Heart left ventricle (tissue), 16 donors: ENCODE results near the gene IFI27L1. TPM values are rescaled to one million over a fixed set of nuclear protein-coding genes. Genes with fewer than 3 reads are reported as not detected.

Experiments used
- ATAC-seq, 4 donors: fragments of 200-7000 bp; cut with Tn5 transposase; one replicate each; pipeline ENCODE4 v1.9.1; 2020 to 2022; ENCODE audit warnings: moderate library complexity in 4 of 4, mild to moderate bottlenecking in 3 of 4, moderate number of reproducible peaks in 1 of 4
- DNase-seq, 5 donors: peaks; one replicate each; pipeline ENCODE4 v3.0.0-alpha.2; 2020
- H3K27ac ChIP-seq, 12 donors: fragments of 200-600 bp; sonication (generic) in 4 of 12; one replicate each; pipeline versions ENCODE4 v1.5.0 to v1.8.0; 2016 to 2022; ENCODE audit warnings: mild to moderate bottlenecking in 2 of 12
- H3K27me3 ChIP-seq, 9 donors: fragments of 200-600 bp; sonication (generic) in 2 of 9; one replicate each; pipeline versions ENCODE4 v1.5.1 to v1.8.0; 2016 to 2022; ENCODE audit warnings: mild to moderate bottlenecking in 3 of 9
- H3K36me3 ChIP-seq, 9 donors: fragments of 200-600 bp; sonication (generic) in 2 of 9; one replicate each; pipeline versions ENCODE4 v1.5.0 to v1.8.0; 2018 to 2022; ENCODE audit warnings: mild to moderate bottlenecking in 2 of 9
- H3K4me1 ChIP-seq, 12 donors: fragments of 200-600 bp; sonication (generic) in 4 of 12; one replicate each; pipeline versions ENCODE4 v1.5.0 to v1.8.0; 2016 to 2022; ENCODE audit warnings: mild to moderate bottlenecking in 3 of 12
- H3K4me3 ChIP-seq, 12 donors: fragments of 200-600 bp; sonication (generic) in 4 of 12; one replicate each; pipeline versions ENCODE4 v1.5.0 to v1.8.0; 2017 to 2022; ENCODE audit warnings: mild to moderate bottlenecking in 9 of 12, moderate library complexity in 4 of 12
- H3K9me3 ChIP-seq, 12 donors: fragments of 200-600 bp; sonication (generic) in 4 of 12; one replicate each; pipeline versions ENCODE4 v1.5.0 to v1.8.0; 2016 to 2022; ENCODE audit warnings: mild to moderate bottlenecking in 1 of 12
- CTCF ChIP-seq, 12 donors: fragments of 200-600 bp; sonication (generic) in 4 of 12; IDR thresholded peaks; one replicate each; pipeline versions ENCODE4 v1.5.0 to v1.8.0; 2018 to 2022; ENCODE audit warnings: antibody characterized with exemption in 12 of 12, mild to moderate bottlenecking in 5 of 12
- POLR2A ChIP-seq, 2 donors: fragments of 450-650 bp; IDR thresholded peaks; one replicate each; pipeline ENCODE4 v1.6.1; 2017; ENCODE audit warnings: antibody characterized with exemption in 2 of 2, mild to moderate bottlenecking in 2 of 2, moderate library complexity in 2 of 2
- WGBS, 4 donors: extraction: QIAGEN DNeasy Blood & Tissue Kit in 2 of 4; methylation state at CpG; one replicate each; pipeline versions ENCODE4 v1.1.5 to v1.1.7; 2013 to 2018; 5-methylcytosine and 5-hydroxymethylcytosine counted together
- intact Hi-C, 10 donors: fragments of 100-400 bp; cut with DNase I; formaldehyde crosslinking; loops; one replicate each; pipeline versions ENCODE4 v1.11.1 to v1.14.2; 2022
- polyA plus RNA-seq, 2 donors: library from polyadenylated mRNA; stranded (reverse); fragments of 200-250 nt; gene quantifications; one replicate each; pipeline ENCODE4 v1.2.3, GENCODE V29; 2013
- total RNA-seq, 9 donors: library from RNA; depleted of rRNA in 2 of 9; stranded (reverse); fragments of >200 nt in 2 of 9; fragmentation: NEBNext Ultra II Directional in 3 of 9; extraction: Animal tissue kit (Norgen Biotek cat#: 25700) in 3 of 9; gene quantifications; one replicate each; pipeline versions ENCODE4 v1.1.0 to v1.2.4, GENCODE V29; 2016 to 2023
- donor health status: ischemic (EF 13 %, LVEDD 7.1; RV severe dilation, severe dysfunction).
- donor health status: healthy with polysubstance abuse.
- donor health status: DM: no; HTN: yes; CAD: no.
- donor health status: DM: no; HTN: no; CAD: no.
- donor health status: ischemic (EF 25% LVEDD 6.9; RV normal size, moderate dysfunction).
- donor health status: ischemic (EF 25% LVEDD 5.7; RV mildly dilated, moderate dysfunction).
- donor health status: healthy.
- donor health status: DM: yes; HTN: yes; CAD: no.
- donor health status: ischemic (EF 35%, LVEDD 5.7; RV mildly dilated, moderate dysfunction).
- donor health status: nonischemic (EF 11% LVEDD 7.7; RV severe dilation, severe dysfunction).
- donor health status: DM: yes; HTN: yes; CAD: no.
- donor health status: PGD.
- donor health status: ischemic (EF 29% LVEDD 5.4; RV normal size, mild dysfunction).
- donor health status: nonischemic (EF 23%, LVEDD 6.1; RV moderate dilation, normal function).

IFI27L1 gene
- total and polyA plus RNA-seq, 11 donors: 8.9 to 45.0 (median 16.8) TPM

GRCh38 chr14:94058128-94058673 is 22.9 kb upstream of the IFI27L1 start:
- ATAC-seq (no peak), DNase-seq (no peak)
- intact Hi-C loops: no loop called here
- Histone ChIP-seq H3K27ac (no peak overlapping the region), H3K27me3 (no peaks in the 10 kb centered on the region), H3K4me3 (no peak overlapping the region), H3K9me3 (no peaks in the 10 kb centered on the region), H3K4me1 (peaks cover 0 to 41% (median 27%) of the 10 kb centered on the region in 12 donors), H3K36me3 (peaks cover 0 to 100% (median 95%) of the 10 kb centered on the region in 9 donors)
- TF ChIP-seq CTCF (IDR thresholded peaks at IDR 0.05) (no peak), POLR2A (IDR thresholded peaks at IDR 0.05) (no peak)
- WGBS, 4 donors: 80 to 93% (median 84%) methylated on average over 1 of the region's 1 CpG

GRCh38 chr14:94058674-94059138 is 22.4 kb upstream of the IFI27L1 start:
- TF ChIP-seq CTCF (IDR thresholded peaks at IDR 0.05) (no peak), POLR2A (IDR thresholded peaks at IDR 0.05) (no peak)
- 86 to 93% (median 90%) methylated on average over 5 of the region's 5 CpGs for WGBS, 4 donors
- Histone ChIP-seq H3K27me3 (no peaks in the 10 kb centered on the region), H3K4me3 (no peak overlapping the region), H3K4me1 (peaks cover 0 to 45% (median 29%) of the 10 kb centered on the region in 12 donors), H3K9me3 (no peaks in the 10 kb centered on the region), H3K36me3 (peaks cover 0 to 100% (median 92%) of the 10 kb centered on the region in 9 donors), H3K27ac (no peak overlapping the region)
- intact Hi-C loops: no loop called here
- ATAC-seq (no peak), DNase-seq (no peak)

GRCh38 chr14:94059998-94060397 is 21.1 kb upstream of the IFI27L1 start:
- 52 to 69% (median 55%) methylated on average over 5 of the region's 5 CpGs for WGBS, 4 donors
- no peak for ATAC-seq
- peaks cover 0 to 88% (median 79%) of the 10 kb centered on the region in 9 donors for H3K36me3 ChIP-seq
- no peak overlapping the region for H3K27ac ChIP-seq
- no peak overlapping the region for H3K4me3 ChIP-seq
- no peak for DNase-seq
- H3K4me1 ChIP-seq: peaks cover 0 to 56% (median 33%) of the 10 kb centered on the region in 12 donors
- TF ChIP-seq CTCF (IDR thresholded peaks at IDR 0.05) (no peak), POLR2A (IDR thresholded peaks at IDR 0.05) (no peak)
- intact Hi-C loops: no loop called here
- H3K9me3 ChIP-seq: no peaks in the 10 kb centered on the region
- H3K27me3 ChIP-seq: no peaks in the 10 kb centered on the region

GRCh38 chr14:94062344-94062940 is 18.7 kb upstream of the IFI27L1 start:
- Histone ChIP-seq H3K27me3 (no peaks in the 10 kb centered on the region), H3K9me3 (peaks cover 0 to 1% (median 0%) of the 10 kb centered on the region in 12 donors), H3K36me3 (peaks cover 0 to 64% (median 55%) of the 10 kb centered on the region in 9 donors), H3K4me3 (no peak overlapping the region), H3K27ac (no peak overlapping the region), H3K4me1 (peaks cover 0 to 71% (median 46%) of the 10 kb centered on the region in 12 donors)
- 66 to 75% (median 71%) methylated on average over 9 of the region's 9 CpGs for WGBS, 4 donors
- TF ChIP-seq CTCF (IDR thresholded peaks at IDR 0.05): no peak
- no peak for TF ChIP-seq POLR2A (IDR thresholded peaks at IDR 0.05)
- intact Hi-C loops: no loop called here
- DNase-seq (no peak), ATAC-seq (peak in 2 of 4 donors; percentile 20 to 26)
